GM18861 (cell line): ENCODE measurements around the gene ALKBH5.

ENCODE experiments used
- ATAC-seq: cut with Tn5 transposase; IDR thresholded peaks from one replicate; pipeline ENCODE4 v1.9.1; 2021; ENCODE audit not compliant: unreplicated experiment

ALKBH5 gene

GRCh38 chr17:18157354-18157985 is 26.2 kb upstream of the ALKBH5 start:
- ATAC-seq: no peak

GRCh38 chr17:18158022-18158600 is 25.5 kb upstream of the ALKBH5 start:
- ATAC-seq: no peak

- no peak for ATAC-seq
These were observed 24.0 kb upstream of the ALKBH5 start for GRCh38 chr17:18159551-18160120.

GRCh38 chr17:18160128-18160856 is 23.3 kb upstream of the ALKBH5 start:
- ATAC-seq: no peak

GRCh38 chr17:18161207-18162145 is 22.2 kb upstream of the ALKBH5 start:
- peak; percentile 37 for ATAC-seq

GRCh38 chr17:18163547-18163946 is 20.1 kb upstream of the ALKBH5 start:
- no peak for ATAC-seq

- ATAC-seq: no peak
These were observed 16.7 kb upstream of the ALKBH5 start for GRCh38 chr17:18166894-18167293.

GRCh38 chr17:18167421-18167820 is 16.2 kb upstream of the ALKBH5 start:
- ATAC-seq: no peak

GRCh38 chr17:18172531-18173278 is 10.9 kb upstream of the ALKBH5 start:
- ATAC-seq: no peak

- no peak for ATAC-seq
These were observed 9.9 kb upstream of the ALKBH5 start for GRCh38 chr17:18173740-18174139.

- no peak for ATAC-seq
These were observed 7.5 kb upstream of the ALKBH5 start for GRCh38 chr17:18176176-18176575.

- no peak for ATAC-seq
These were observed 6.5 kb upstream of the ALKBH5 start for GRCh38 chr17:18177133-18177532.

GRCh38 chr17:18177722-18178121 is 5.9 kb upstream of the ALKBH5 start:
- no peak for ATAC-seq

GRCh38 chr17:18179196-18179595 is 4.4 kb upstream of the ALKBH5 start:
- ATAC-seq: no peak

GRCh38 chr17:18179804-18180203 is 3.8 kb upstream of the ALKBH5 start:
- no peak for ATAC-seq

GRCh38 chr17:18181358-18181757 is 2.3 kb upstream of the ALKBH5 start:
- ATAC-seq: no peak

GRCh38 chr17:18182110-18182977 is 1.3 kb upstream of the ALKBH5 start:
- ATAC-seq: no peak

- peak; percentile 20 for ATAC-seq
These were observed 672 bp upstream of the ALKBH5 start for GRCh38 chr17:18182978-18183333.
